ENCODE results near the gene ADGRA1.

Gene ADGRA1

DNA sequence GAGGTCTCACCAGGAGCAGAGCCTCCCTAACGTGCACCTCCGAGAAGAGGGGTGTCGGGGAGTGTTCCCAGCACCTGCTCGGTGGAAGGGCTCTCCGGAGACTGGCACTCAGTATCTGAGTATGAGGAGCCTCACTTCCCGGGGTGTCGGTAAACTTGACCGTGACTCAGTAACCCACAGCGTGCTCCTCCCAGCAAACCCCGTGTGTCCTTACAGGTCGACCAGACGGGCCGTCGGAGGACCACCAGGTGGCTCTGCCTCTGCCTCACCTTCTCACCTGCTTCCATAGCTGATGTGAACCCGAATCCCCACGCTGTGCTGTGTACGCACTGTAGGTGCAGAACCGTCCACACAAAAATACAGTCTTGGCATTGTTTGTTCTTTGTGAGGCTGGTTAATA, 43.3 kb downstream of the ADGRA1 start:
- Histone ChIP-seq H3K4me3 (ENCODE audit: low read depth, low read length) (no peak overlapping the region), H3K9me3 (ENCODE audit: control insufficient read depth, insufficient read depth, low read depth, low read length) (no peaks in the 10 kb centered on the region), H3K36me3 (ENCODE audit: control insufficient read depth in 2 of 2, insufficient read depth in 1 of 2, low read length in 2 of 2) (no peaks in the 10 kb centered on the region), H3K4me1 (ENCODE audit: control insufficient read depth, insufficient read depth, low read length) (no peaks in the 10 kb centered on the region), H3K27ac (ENCODE audit: extremely low read depth, low read depth, low read length) (no peak overlapping the region)
- CTCF ChIA-PET, result no interaction called here
- POLR2A ChIA-PET, result no interaction called here
- TF ChIP-seq YY1 (tag by site-specific recombination; IDR thresholded peaks at IDR 0.05) (no peak), ZNF24 (tag by site-specific recombination; IDR thresholded peaks at IDR 0.05) (no peak), GLI4 (tag by site-specific recombination; IDR thresholded peaks at IDR 0.05) (no peak), ZNF777 (tag by site-specific recombination; IDR thresholded peaks at IDR 0.05; ENCODE audit: borderline replicate concordance) (no peak), ZNF354C (tag by site-specific recombination; IDR thresholded peaks at IDR 0.05; ENCODE audit: borderline replicate concordance, low read depth) (no peak), KLF7 (tag by site-specific recombination; IDR thresholded peaks at IDR 0.05; ENCODE audit: borderline replicate concordance) (no peak), ZNF449 (tag by site-specific recombination; IDR thresholded peaks at IDR 0.05) (no peak), ZFP37 (tag by site-specific recombination; IDR thresholded peaks at IDR 0.05) (no peak), ZNF664 (tag by site-specific recombination; IDR thresholded peaks at IDR 0.05) (no peak), YY2 (tag by site-specific recombination; IDR thresholded peaks at IDR 0.05) (no peak), TRIM28 (IDR thresholded peaks at IDR 0.05; ENCODE audit: borderline replicate concordance, low read length) (no peak), ZFP41 (tag by site-specific recombination; IDR thresholded peaks at IDR 0.05; ENCODE audit: borderline replicate concordance) (no peak)
- TF ChIP-seq, protein P1, sequence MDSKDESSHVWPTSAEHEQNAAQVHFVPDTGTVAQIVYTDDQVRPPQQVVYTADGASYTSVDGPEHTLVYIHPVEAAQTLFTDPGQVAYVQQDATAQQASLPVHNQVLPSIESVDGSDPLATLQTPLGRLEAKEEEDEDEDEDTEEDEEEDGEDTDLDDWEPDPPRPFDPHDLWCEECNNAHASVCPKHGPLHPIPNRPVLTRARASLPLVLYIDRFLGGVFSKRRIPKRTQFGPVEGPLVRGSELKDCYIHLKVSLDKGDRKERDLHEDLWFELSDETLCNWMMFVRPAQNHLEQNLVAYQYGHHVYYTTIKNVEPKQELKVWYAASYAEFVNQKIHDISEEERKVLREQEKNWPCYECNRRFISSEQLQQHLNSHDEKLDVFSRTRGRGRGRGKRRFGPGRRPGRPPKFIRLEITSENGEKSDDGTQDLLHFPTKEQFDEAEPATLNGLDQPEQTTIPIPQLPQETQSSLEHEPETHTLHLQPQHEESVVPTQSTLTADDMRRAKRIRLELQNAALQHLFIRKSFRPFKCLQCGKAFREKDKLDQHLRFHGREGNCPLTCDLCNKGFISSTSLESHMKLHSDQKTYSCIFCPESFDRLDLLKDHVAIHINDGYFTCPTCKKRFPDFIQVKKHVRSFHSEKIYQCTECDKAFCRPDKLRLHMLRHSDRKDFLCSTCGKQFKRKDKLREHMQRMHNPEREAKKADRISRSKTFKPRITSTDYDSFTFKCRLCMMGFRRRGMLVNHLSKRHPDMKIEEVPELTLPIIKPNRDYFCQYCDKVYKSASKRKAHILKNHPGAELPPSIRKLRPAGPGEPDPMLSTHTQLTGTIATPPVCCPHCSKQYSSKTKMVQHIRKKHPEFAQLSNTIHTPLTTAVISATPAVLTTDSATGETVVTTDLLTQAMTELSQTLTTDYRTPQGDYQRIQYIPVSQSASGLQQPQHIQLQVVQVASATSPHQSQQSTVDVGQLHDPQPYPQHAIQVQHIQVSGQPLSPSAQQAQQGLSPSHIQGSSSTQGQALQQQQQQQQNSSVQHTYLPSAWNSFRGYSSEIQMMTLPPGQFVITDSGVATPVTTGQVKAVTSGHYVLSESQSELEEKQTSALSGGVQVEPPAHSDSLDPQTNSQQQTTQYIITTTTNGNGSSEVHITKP (tag by site-specific recombination; IDR thresholded peaks at IDR 0.05), result no peak

DNA sequence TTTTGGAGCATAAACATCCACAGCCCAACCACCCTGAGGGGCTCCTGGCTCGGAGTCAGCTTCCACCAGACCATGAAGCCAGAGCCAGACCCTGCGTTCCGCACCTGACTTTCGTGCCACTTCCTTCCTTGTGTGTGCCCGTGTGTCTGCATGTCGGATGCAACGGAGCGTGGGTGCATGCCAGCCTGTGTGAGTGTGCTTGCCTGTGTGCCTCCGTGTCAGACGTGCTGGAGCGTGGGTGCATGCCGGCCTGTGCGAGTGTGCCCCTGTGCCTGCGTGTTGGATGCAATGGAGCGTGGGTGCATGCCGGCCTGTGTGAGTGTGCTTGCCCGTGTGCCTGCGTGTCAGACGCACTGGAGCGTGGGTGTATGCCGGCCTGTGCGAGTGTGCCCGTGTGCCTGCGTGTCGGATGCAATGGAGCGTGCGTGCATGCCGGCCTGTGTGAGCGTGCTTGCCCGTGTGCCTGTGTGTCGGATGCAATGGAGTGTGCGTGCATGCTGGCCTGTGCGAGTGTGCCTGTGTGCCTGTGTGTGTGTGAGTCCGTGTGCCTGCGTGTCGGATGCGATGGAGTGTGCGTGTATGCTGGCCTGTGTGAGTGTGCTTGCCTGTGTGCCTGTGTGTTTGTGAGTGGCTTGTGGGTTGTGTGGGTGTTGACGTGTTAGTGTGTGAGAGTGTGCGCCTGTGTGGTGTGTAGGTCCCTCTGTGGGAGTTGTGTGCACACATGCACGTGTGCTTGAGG, 44.2 kb downstream of the ADGRA1 start:
- ChIA-PET POLR2A (no interaction called here), CTCF (no interaction called here)
- TF ChIP-seq ZNF621 (tag by site-specific recombination; IDR thresholded peaks at IDR 0.05), result no peak
- TF ChIP-seq ZNF600 (tag by site-specific recombination; IDR thresholded peaks at IDR 0.05), result peak; percentile 83
- TF ChIP-seq ZFHX2 (tag by site-specific recombination; conservative IDR thresholded peaks at IDR 0.05), result peak; percentile 45
- TF ChIP-seq EGR2 (tag by site-specific recombination; IDR thresholded peaks at IDR 0.05; ENCODE audit: low read depth), result peak; percentile 13; the same call in 1 of the 2 replicates
- no peak overlapping the region for H3K4me3 ChIP-seq (ENCODE audit: low read depth, low read length)
- no peaks in the 10 kb centered on the region for H3K9me3 ChIP-seq (ENCODE audit: control insufficient read depth, insufficient read depth, low read depth, low read length)
- no peak overlapping the region for H3K27ac ChIP-seq (ENCODE audit: extremely low read depth, low read depth, low read length)
- no peaks in the 10 kb centered on the region for H3K4me1 ChIP-seq (ENCODE audit: control insufficient read depth, insufficient read depth, low read length)
- no peaks in the 10 kb centered on the region for H3K36me3 ChIP-seq (ENCODE audit: control insufficient read depth in 2 of 2, insufficient read depth in 1 of 2, low read length in 2 of 2)
